ENCODE results near the gene NFYC. TPM values are rescaled to one million over a fixed set of nuclear protein-coding genes. Genes with fewer than 3 reads are reported as not detected.

Gene NFYC
- total RNA-seq, 1 experiment from 2014 or later: 63.3 TPM

DNA sequence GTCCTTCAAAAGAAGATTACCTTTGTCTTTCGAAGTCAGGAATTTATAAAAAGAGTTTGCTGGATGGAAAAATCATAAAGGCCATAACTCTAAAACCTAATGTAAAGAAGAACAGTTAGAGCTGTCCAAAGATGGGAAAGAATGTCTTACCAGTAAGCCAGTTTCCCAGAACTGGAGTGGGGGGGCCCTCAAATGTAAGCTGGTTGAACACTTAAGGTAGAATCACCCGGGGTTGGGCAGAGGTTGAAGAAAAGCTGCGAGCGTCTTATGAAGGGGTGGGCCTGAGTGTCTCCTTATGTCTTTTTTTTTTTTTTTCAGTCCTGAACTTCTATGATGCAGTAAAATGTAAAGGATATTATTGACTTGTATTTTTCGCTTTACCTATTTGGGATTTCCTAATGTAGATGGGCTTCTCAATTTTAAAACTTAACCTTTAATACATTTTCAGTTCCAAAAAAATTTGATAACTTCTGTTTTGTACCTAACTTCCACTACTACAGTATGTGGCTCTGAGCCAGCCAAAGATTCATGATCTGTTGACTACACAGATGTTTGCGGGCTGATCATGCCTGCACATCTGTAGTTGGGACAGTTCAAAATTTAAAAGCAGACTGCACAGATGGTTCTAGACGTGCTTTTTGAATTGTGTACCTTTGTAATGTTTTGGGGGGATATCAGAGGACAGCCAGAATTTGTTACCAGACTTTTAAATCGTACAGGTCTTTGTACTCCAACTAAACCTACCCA lies 43.6 kb downstream of the NFYC start:
- ATAC-seq: no peak
- Histone ChIP-seq H3K9ac (ENCODE audit: low read length) (no peak overlapping the region), H3K9me3 (ENCODE audit: control insufficient read depth in 1 of 2, insufficient read depth in 1 of 2, low read depth in 1 of 2, low read length in 2 of 2) (no peaks in the 10 kb centered on the region), H3K79me2 (ENCODE audit: insufficient read depth, low read length) (peaks cover 62% of the 10 kb centered on the region), H4K20me1 (ENCODE audit: insufficient read depth) (peaks cover 7% of the 10 kb centered on the region; the same call in 1 of the 2 replicates), H2AFZ (ENCODE audit: low read depth, low read length, poor library complexity, severe bottlenecking) (no peak overlapping the region), H3K27ac (ENCODE audit: low read depth, low read length) (no peak overlapping the region), H3K36me3 (ENCODE audit: control insufficient read depth in 1 of 2, insufficient read depth in 2 of 2, low read length in 2 of 2) (peaks cover 2 to 9% of the 10 kb centered on the region in 2 experiments; a peak in 2 of 4 replicates), H3K4me2 (ENCODE audit: low read length) (no peak overlapping the region), H3K4me1 (ENCODE audit: control insufficient read depth in 1 of 2, insufficient read depth in 2 of 2, low read length in 2 of 2) (0 out of 4 replicates have a peak, but pooled peaks cover 0 to 2% of the 10 kb centered on the region in 2 experiments), H3K27me3 (ENCODE audit: insufficient read depth, low read length) (no peaks in the 10 kb centered on the region), H3K4me3 (replicated peaks in 1 of 2; ENCODE audit: low read depth in 1 of 2, low read length in 2 of 2) (no peak overlapping the region), H3K9me2 (ENCODE audit: insufficient read depth) (no peaks in the 10 kb centered on the region)
- BruUV-seq (replicated peaks): no TSS peak
- ChIA-PET POLR2A (interaction anchor here (0.8 kb wide), 1 partner anchor 44 kb away, joined by 3 read pairs; the partner anchor contains the start of gene NFYC), CTCF (no interaction called here), RAD21 (ENCODE audit: low non-redundant PET in 1 of 2, low total read pairs in 2 of 2, uncharacterized antibody in 2 of 2, unreplicated experiment in 2 of 2) (no interaction called here)
- no peak for DNase-seq (ENCODE audit: low read depth, low spot score)
- intact Hi-C loops (cut with micrococcal nuclease): no loop called here
- TF ChIP-seq POLR2AphosphoS5 (IDR thresholded peaks at IDR 0.05; ENCODE audit: low read depth, low read length): no peak
- no peak for TF ChIP-seq YY1 (IDR thresholded peaks at IDR 0.05; ENCODE audit: extremely low read depth, insufficient replicate concordance, low read depth, low read length)
- TF ChIP-seq, protein P1, sequence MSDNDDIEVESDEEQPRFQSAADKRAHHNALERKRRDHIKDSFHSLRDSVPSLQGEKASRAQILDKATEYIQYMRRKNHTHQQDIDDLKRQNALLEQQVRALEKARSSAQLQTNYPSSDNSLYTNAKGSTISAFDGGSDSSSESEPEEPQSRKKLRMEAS (IDR thresholded peaks at IDR 0.05): no peak
- TF ChIP-seq, protein P2, sequence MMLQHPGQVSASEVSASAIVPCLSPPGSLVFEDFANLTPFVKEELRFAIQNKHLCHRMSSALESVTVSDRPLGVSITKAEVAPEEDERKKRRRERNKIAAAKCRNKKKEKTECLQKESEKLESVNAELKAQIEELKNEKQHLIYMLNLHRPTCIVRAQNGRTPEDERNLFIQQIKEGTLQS (IDR thresholded peaks at IDR 0.05): no peak
- TF ChIP-seq SP1 (IDR thresholded peaks at IDR 0.05; ENCODE audit: low read depth): no peak
- no peak for TF ChIP-seq CEBPB (IDR thresholded peaks at IDR 0.05; ENCODE audit: low read depth)
- no peak for TF ChIP-seq RAD21 (IDR thresholded peaks at IDR 0.05; ENCODE audit: low read depth)
- TF ChIP-seq, protein P3, sequence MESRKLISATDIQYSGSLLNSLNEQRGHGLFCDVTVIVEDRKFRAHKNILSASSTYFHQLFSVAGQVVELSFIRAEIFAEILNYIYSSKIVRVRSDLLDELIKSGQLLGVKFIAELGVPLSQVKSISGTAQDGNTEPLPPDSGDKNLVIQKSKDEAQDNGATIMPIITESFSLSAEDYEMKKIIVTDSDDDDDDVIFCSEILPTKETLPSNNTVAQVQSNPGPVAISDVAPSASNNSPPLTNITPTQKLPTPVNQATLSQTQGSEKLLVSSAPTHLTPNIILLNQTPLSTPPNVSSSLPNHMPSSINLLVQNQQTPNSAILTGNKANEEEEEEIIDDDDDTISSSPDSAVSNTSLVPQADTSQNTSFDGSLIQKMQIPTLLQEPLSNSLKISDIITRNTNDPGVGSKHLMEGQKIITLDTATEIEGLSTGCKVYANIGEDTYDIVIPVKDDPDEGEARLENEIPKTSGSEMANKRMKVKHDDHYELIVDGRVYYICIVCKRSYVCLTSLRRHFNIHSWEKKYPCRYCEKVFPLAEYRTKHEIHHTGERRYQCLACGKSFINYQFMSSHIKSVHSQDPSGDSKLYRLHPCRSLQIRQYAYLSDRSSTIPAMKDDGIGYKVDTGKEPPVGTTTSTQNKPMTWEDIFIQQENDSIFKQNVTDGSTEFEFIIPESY (IDR thresholded peaks at IDR 0.05; ENCODE audit: extremely low read depth, insufficient replicate concordance, low read length): no peak
- TF ChIP-seq, protein P4, sequence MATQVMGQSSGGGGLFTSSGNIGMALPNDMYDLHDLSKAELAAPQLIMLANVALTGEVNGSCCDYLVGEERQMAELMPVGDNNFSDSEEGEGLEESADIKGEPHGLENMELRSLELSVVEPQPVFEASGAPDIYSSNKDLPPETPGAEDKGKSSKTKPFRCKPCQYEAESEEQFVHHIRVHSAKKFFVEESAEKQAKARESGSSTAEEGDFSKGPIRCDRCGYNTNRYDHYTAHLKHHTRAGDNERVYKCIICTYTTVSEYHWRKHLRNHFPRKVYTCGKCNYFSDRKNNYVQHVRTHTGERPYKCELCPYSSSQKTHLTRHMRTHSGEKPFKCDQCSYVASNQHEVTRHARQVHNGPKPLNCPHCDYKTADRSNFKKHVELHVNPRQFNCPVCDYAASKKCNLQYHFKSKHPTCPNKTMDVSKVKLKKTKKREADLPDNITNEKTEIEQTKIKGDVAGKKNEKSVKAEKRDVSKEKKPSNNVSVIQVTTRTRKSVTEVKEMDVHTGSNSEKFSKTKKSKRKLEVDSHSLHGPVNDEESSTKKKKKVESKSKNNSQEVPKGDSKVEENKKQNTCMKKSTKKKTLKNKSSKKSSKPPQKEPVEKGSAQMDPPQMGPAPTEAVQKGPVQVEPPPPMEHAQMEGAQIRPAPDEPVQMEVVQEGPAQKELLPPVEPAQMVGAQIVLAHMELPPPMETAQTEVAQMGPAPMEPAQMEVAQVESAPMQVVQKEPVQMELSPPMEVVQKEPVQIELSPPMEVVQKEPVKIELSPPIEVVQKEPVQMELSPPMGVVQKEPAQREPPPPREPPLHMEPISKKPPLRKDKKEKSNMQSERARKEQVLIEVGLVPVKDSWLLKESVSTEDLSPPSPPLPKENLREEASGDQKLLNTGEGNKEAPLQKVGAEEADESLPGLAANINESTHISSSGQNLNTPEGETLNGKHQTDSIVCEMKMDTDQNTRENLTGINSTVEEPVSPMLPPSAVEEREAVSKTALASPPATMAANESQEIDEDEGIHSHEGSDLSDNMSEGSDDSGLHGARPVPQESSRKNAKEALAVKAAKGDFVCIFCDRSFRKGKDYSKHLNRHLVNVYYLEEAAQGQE (IDR thresholded peaks at IDR 0.05; ENCODE audit: low read depth): no peak
- TF ChIP-seq FOSL1 (IDR thresholded peaks at IDR 0.05; ENCODE audit: low read depth): no peak
